Measurements from ENCODE around the gene TOM1L2.

- TF ChIP-seq SP1 (IDR thresholded peaks at IDR 0.05) (no peak), ELF4 (IDR thresholded peaks at IDR 0.05) (no peak), FOXM1 (IDR thresholded peaks at IDR 0.05; ENCODE audit: borderline replicate concordance) (no peak)
These were observed 21.9 kb downstream of the TOM1L2 start for GRCh38 chr17:17950347-17950746.
